ENCODE measurements around the gene SETD1B. TPM values are rescaled to one million over a fixed set of nuclear protein-coding genes. Genes with fewer than 3 reads are reported as not detected.
"Not testable (repeated sequence)": the region's sequence is repeated elsewhere in the genome, so short reads cannot be mapped to it uniquely, and the experiment has no call there.

SETD1B gene
- polyA plus RNA-seq (2012; ENCODE audit: missing spikeins) = 2.1 TPM

GRCh38 chr12:121803861-121804416, at the start of gene SETD1B:
SETD1B (plus strand) TSS chr12:121804009; CDS start chr12:121804738, 729 bp downstream.
- FAIRE-seq (peak; percentile 73), DNase-seq (ENCODE audit: insufficient read length) (no peak)
- TF ChIP-seq POLR2A (IDR thresholded peaks at IDR 0.05; ENCODE audit: low read depth, low read length) (peak; percentile 32; the same call in 1 of the 2 replicates), POLR2AphosphoS5 (IDR thresholded peaks at IDR 0.05; ENCODE audit: low read depth, low read length) (no peak), TAF1 (IDR thresholded peaks at IDR 0.05; ENCODE audit: borderline replicate concordance, low read depth, low read length) (peak; percentile 14; the same call in 1 of the 2 replicates)

GRCh38 chr12:121754836-121755235, 49.0 kb upstream of the SETD1B start:
- FAIRE-seq (no peak), DNase-seq (ENCODE audit: insufficient read length) (no peak)
- TF ChIP-seq TAF1 (IDR thresholded peaks at IDR 0.05; ENCODE audit: borderline replicate concordance, low read depth, low read length) = no peak
- no peak for TF ChIP-seq POLR2AphosphoS5 (IDR thresholded peaks at IDR 0.05; ENCODE audit: low read depth, low read length)
- no peak for TF ChIP-seq POLR2A (IDR thresholded peaks at IDR 0.05; ENCODE audit: low read depth, low read length)

GRCh38 chr12:121755591-121755990, 48.2 kb upstream of the SETD1B start:
- DNase-seq (ENCODE audit: insufficient read length) (no peak), FAIRE-seq (no peak)
- TF ChIP-seq POLR2AphosphoS5 (IDR thresholded peaks at IDR 0.05; ENCODE audit: low read depth, low read length) = no peak
- TF ChIP-seq POLR2A (IDR thresholded peaks at IDR 0.05; ENCODE audit: low read depth, low read length) = no peak
- no peak for TF ChIP-seq TAF1 (IDR thresholded peaks at IDR 0.05; ENCODE audit: borderline replicate concordance, low read depth, low read length)

GRCh38 chr12:121758536-121758935, 45.3 kb upstream of the SETD1B start:
- not testable (repeated sequence) for FAIRE-seq; DNase-seq (ENCODE audit: insufficient read length)

- FAIRE-seq = no peak
These were observed 41.5 kb upstream of the SETD1B start for GRCh38 chr12:121762269-121762668.

GRCh38 chr12:121764808-121765207, 39.0 kb upstream of the SETD1B start:
- no peak for FAIRE-seq
- no peak for DNase-seq (ENCODE audit: insufficient read length)
- TF ChIP-seq TAF1 (IDR thresholded peaks at IDR 0.05; ENCODE audit: borderline replicate concordance, low read depth, low read length) (no peak), POLR2A (IDR thresholded peaks at IDR 0.05; ENCODE audit: low read depth, low read length) (no peak), POLR2AphosphoS5 (IDR thresholded peaks at IDR 0.05; ENCODE audit: low read depth, low read length) (no peak)

More at GRCh38 chr12:121762269-121762668, 41.5 kb upstream of the SETD1B start:
- DNase-seq (ENCODE audit: insufficient read length) = no peak
- TF ChIP-seq POLR2AphosphoS5 (IDR thresholded peaks at IDR 0.05; ENCODE audit: low read depth, low read length) = no peak
- no peak for TF ChIP-seq POLR2A (IDR thresholded peaks at IDR 0.05; ENCODE audit: low read depth, low read length)
- TF ChIP-seq TAF1 (IDR thresholded peaks at IDR 0.05; ENCODE audit: borderline replicate concordance, low read depth, low read length) = no peak

GRCh38 chr12:121765573-121765972, 38.2 kb upstream of the SETD1B start:
- no peak for DNase-seq (ENCODE audit: insufficient read length)
- TF ChIP-seq TAF1 (IDR thresholded peaks at IDR 0.05; ENCODE audit: borderline replicate concordance, low read depth, low read length) (no peak), POLR2AphosphoS5 (IDR thresholded peaks at IDR 0.05; ENCODE audit: low read depth, low read length) (no peak), POLR2A (IDR thresholded peaks at IDR 0.05; ENCODE audit: low read depth, low read length) (no peak)

GRCh38 chr12:121766290-121767039, 37.3 kb upstream of the SETD1B start:
- no peak for DNase-seq (ENCODE audit: insufficient read length)
- no peak for FAIRE-seq
- TF ChIP-seq POLR2A (IDR thresholded peaks at IDR 0.05; ENCODE audit: low read depth, low read length) (no peak), POLR2AphosphoS5 (IDR thresholded peaks at IDR 0.05; ENCODE audit: low read depth, low read length) (no peak), TAF1 (IDR thresholded peaks at IDR 0.05; ENCODE audit: borderline replicate concordance, low read depth, low read length) (no peak)

More at GRCh38 chr12:121765573-121765972, 38.2 kb upstream of the SETD1B start:
- no peak for FAIRE-seq

- DNase-seq (ENCODE audit: insufficient read length) = no peak
- no peak for TF ChIP-seq TAF1 (IDR thresholded peaks at IDR 0.05; ENCODE audit: borderline replicate concordance, low read depth, low read length)
- no peak for TF ChIP-seq POLR2A (IDR thresholded peaks at IDR 0.05; ENCODE audit: low read depth, low read length)
- no peak for TF ChIP-seq POLR2AphosphoS5 (IDR thresholded peaks at IDR 0.05; ENCODE audit: low read depth, low read length)
- no peak for FAIRE-seq
These were observed 36.2 kb upstream of the SETD1B start for GRCh38 chr12:121767525-121768016.

- TF ChIP-seq TAF1 (IDR thresholded peaks at IDR 0.05; ENCODE audit: borderline replicate concordance, low read depth, low read length) (no peak), POLR2A (IDR thresholded peaks at IDR 0.05; ENCODE audit: low read depth, low read length) (no peak), POLR2AphosphoS5 (IDR thresholded peaks at IDR 0.05; ENCODE audit: low read depth, low read length) (no peak)
- FAIRE-seq (no peak), DNase-seq (ENCODE audit: insufficient read length) (no peak)
These were observed 34.4 kb upstream of the SETD1B start for GRCh38 chr12:121769297-121769830.

- TF ChIP-seq POLR2AphosphoS5 (IDR thresholded peaks at IDR 0.05; ENCODE audit: low read depth, low read length) (no peak), POLR2A (IDR thresholded peaks at IDR 0.05; ENCODE audit: low read depth, low read length) (no peak), TAF1 (IDR thresholded peaks at IDR 0.05; ENCODE audit: borderline replicate concordance, low read depth, low read length) (no peak)
- no peak for FAIRE-seq
- no peak for DNase-seq (ENCODE audit: insufficient read length)
These were observed 33.9 kb upstream of the SETD1B start for GRCh38 chr12:121769831-121770301.

Measured in GM12892 (cell line).